GM12878 (cell line): ENCODE results near the gene GJA9. TPM values are rescaled to one million over a fixed set of nuclear protein-coding genes. Genes with fewer than 3 reads are reported as not detected.

ENCODE experiments used
- ATAC-seq: fragments of 200-7000 bp; cut with Tn5 transposase; 3 replicates; pipeline ENCODE4 v1.9.1; 2020; ENCODE audit warnings: mild to moderate bottlenecking, moderate library complexity
- BruUV-seq: library from RNA; stranded (reverse); fragments of 400-500 nt; replicated peaks from 2 replicates; lab custom pipeline; 2021; lab: Mats Ljungman, UMichigan
- CTCF ChIA-PET: fragments of 300-600 bp; sonication (Branson Sonifier 250); formaldehyde crosslinking; extraction: SDS; loops from one replicate; lab custom pipeline; 2021; ENCODE audit warnings: inconsistent platforms; lab: Yijun Ruan, JAX
- POLR2A ChIA-PET: fragments of 350-600 bp; formaldehyde crosslinking; extraction: SDS; loops from one replicate; lab custom pipeline; 2021; ENCODE audit warnings: inconsistent platforms; lab: Charles Lee
- RAD21 ChIA-PET: fragments of 300-600 bp; sonication (Branson Sonifier 250); formaldehyde crosslinking; loops from one replicate; lab custom pipeline; 2023; ENCODE audit warnings: antibody characterized with exemption; ENCODE audit not compliant: unreplicated experiment; lab: Charles Lee
- SMC1A ChIA-PET: fragments of 300-600 bp; sonication (Branson Sonifier 250); formaldehyde crosslinking; loops from one replicate; lab custom pipeline; 2023; ENCODE audit not compliant: unreplicated experiment, uncharacterized antibody; lab: Charles Lee
- DNase-seq: peaks from one replicate; pipeline ENCODE4 v3.0.0-alpha.2; 2011; ENCODE audit warnings: low read depth, low spot score
- FAIRE-seq: peaks from 3 replicates; lab custom pipeline; 2011; peaks lifted over from hg19 to GRCh38; lab: Jason Lieb, UNC
- H2AFZ ChIP-seq: 2 replicates; pipeline ENCODE4 v1.6.0; 2011; ENCODE audit warnings: low read depth, low read length, control low read depth; ENCODE audit not compliant: control insufficient read depth
- H3K27ac ChIP-seq: 2 replicates; pipeline ENCODE4 v1.5.1; 2011; ENCODE audit warnings: control low read depth; ENCODE audit not compliant: control insufficient read depth, insufficient read depth
- H3K27me3 ChIP-seq, 2 experiments: replicated peaks in 1 of 2; 2 replicates each; pipeline versions ENCODE4 v1.6.0 to v1.6.1; 2011; ENCODE audit warnings: low read length in 1 of 2; ENCODE audit not compliant: control insufficient read depth in 2 of 2, insufficient read depth in 2 of 2
- H3K36me3 ChIP-seq, 2 experiments: 2 replicates each; pipeline ENCODE4 v1.5.1; 2011; ENCODE audit warnings: low read length in 1 of 2; ENCODE audit not compliant: control insufficient read depth in 2 of 2, insufficient read depth in 2 of 2
- H3K4me1 ChIP-seq: 2 replicates; pipeline ENCODE4 v1.6.1; 2011; ENCODE audit warnings: mild to moderate bottlenecking, low read length, moderate library complexity, mixed read lengths; ENCODE audit not compliant: control insufficient read depth, insufficient read depth
- H3K4me2 ChIP-seq: 2 replicates; pipeline ENCODE4 v1.6.0; 2011; ENCODE audit warnings: control low read depth; ENCODE audit not compliant: control insufficient read depth, insufficient read depth
- H3K4me3 ChIP-seq: fragments of 200-600 bp; sonication (generic); 2 replicates; pipeline ENCODE4 v1.5.1; 2016
- H3K79me2 ChIP-seq: 2 replicates; pipeline ENCODE4 v1.6.0; 2011; ENCODE audit warnings: low read length; ENCODE audit not compliant: control insufficient read depth, insufficient read depth
- H3K9ac ChIP-seq: 2 replicates; pipeline ENCODE4 v1.8.0; 2011; ENCODE audit warnings: low read length, control low read depth, mixed read lengths; ENCODE audit not compliant: control insufficient read depth, insufficient read depth
- H3K9me3 ChIP-seq: replicated peaks from 3 replicates; pipeline ENCODE4 v1.5.1; 2011; ENCODE audit warnings: mild to moderate bottlenecking, low read length; ENCODE audit not compliant: control insufficient read depth, insufficient read depth
- H4K20me1 ChIP-seq: 2 replicates; pipeline ENCODE4 v1.6.0; 2011; ENCODE audit not compliant: control insufficient read depth, insufficient read depth
- ATF3 ChIP-seq: IDR thresholded peaks from 2 replicates; pipeline ENCODE4 v1.6.1; 2011; ENCODE audit warnings: low read depth, mild to moderate bottlenecking, low read length, moderate library complexity, borderline replicate concordance; ENCODE audit errors: extremely low read depth
- DPF2 ChIP-seq: fragments of 450-650 bp; IDR thresholded peaks from 2 replicates; pipeline ENCODE4 v1.6.1; 2017; ENCODE audit warnings: mild to moderate bottlenecking
- HCFC1 ChIP-seq: fragments of 150-350 bp; IDR thresholded peaks from 2 replicates; pipeline ENCODE4 v1.6.1; 2014; ENCODE audit warnings: low read length
- HSF1 ChIP-seq: fragments of 150-350 bp; IDR thresholded peaks from 2 replicates; pipeline ENCODE4 v1.6.1; 2014; ENCODE audit warnings: mild to moderate bottlenecking, low read depth, low read length
- IKZF1 ChIP-seq: fragments of 450-650 bp; conservative IDR thresholded peaks from 2 replicates; pipeline ENCODE4 v1.6.1; 2017; ENCODE audit warnings: antibody characterized with exemption, mild to moderate bottlenecking
- NFXL1 ChIP-seq: fragments of 450-650 bp; IDR thresholded peaks from 2 replicates; pipeline ENCODE4 v1.6.1; 2017; ENCODE audit warnings: antibody characterized with exemption, mild to moderate bottlenecking, borderline replicate concordance
- RAD51 ChIP-seq: fragments of 450-650 bp; IDR thresholded peaks from 2 replicates; pipeline ENCODE4 v1.6.1; 2016; ENCODE audit warnings: moderate library complexity, mild to moderate bottlenecking, inconsistent platforms
- RBBP5 ChIP-seq: fragments of 200-600 bp; sonication (generic); conservative IDR thresholded peaks from 2 replicates; pipeline ENCODE4 v1.6.1; 2016
- TCF12 ChIP-seq: IDR thresholded peaks from 2 replicates; pipeline ENCODE4 v1.6.1; 2011; ENCODE audit warnings: low read depth, mild to moderate bottlenecking, low read length
- YY1 ChIP-seq: IDR thresholded peaks from 2 replicates; pipeline ENCODE4 v1.6.1; 2011; ENCODE audit warnings: low read depth, mild to moderate bottlenecking, low read length
- WGBS: methylation state at CpG from one replicate; pipeline ENCODE4 v1.1.6; 2016; ENCODE audit warnings: low lambda C conversion rate; ENCODE audit not compliant: insufficient replicate concordance, insufficient coverage; ENCODE audit errors: missing lambda C conversion rate; 5-methylcytosine and 5-hydroxymethylcytosine counted together
- in situ Hi-C: fragments of 300-500 bp; cut with MboI; formaldehyde crosslinking; loops from 9 replicates; pipeline ENCODE4 v1.14.3; 2018; ENCODE audit warnings: mixed read lengths
- intact Hi-C: fragments of 100-400 bp; cut with micrococcal nuclease; formaldehyde crosslinking; loops from one replicate; pipeline ENCODE4 v1.14.2; 2022; ENCODE audit not compliant: unreplicated experiment
- polyA plus RNA-seq, 11 experiments: library from polyadenylated mRNA; depleted of rRNA in 4 of 11; unstranded in 6 of 11; stranded (reverse) in 5 of 11; fragments of >200 nt; fragmentation: Nextera tagmentation in 4 of 11; fragmentation: Illumina TruSeq in 1 of 11; extraction: Ambion mirVana in 4 of 11; extraction: Trizol in 1 of 11; gene quantifications; 1 replicate in 1 of 11; 2 replicates in 10 of 11; pipeline versions ENCODE4 v1.2.1 to v1.2.3, GENCODE V29; 2011 to 2016; ENCODE audit warnings: inconsistent platforms in 2 of 11, missing spikeins in 2 of 11, low read depth in 1 of 11
- total RNA-seq, 4 experiments: library from RNA; depleted of rRNA in 3 of 4; stranded (reverse); fragments of >200 nt in 3 of 4; fragmentation: Illumina TruSeq in 1 of 4; extraction: Trizol in 1 of 4; gene quantifications; 2 replicates each; pipeline versions ENCODE4 v1.2.1 to v1.2.3, GENCODE V29; 2013 to 2021
- TF ChIP-seq, protein P1 (sequence below): fragments of 450-650 bp; formaldehyde crosslinking; IDR thresholded peaks from 2 replicates; pipeline ENCODE4 v1.4.0; 2020; ENCODE audit warnings: mild to moderate bottlenecking, moderate library complexity
- TF ChIP-seq, protein P2 (sequence below): IDR thresholded peaks from 2 replicates; pipeline ENCODE4 v1.6.1; 2012; ENCODE audit warnings: improper control_type of control experiment, low read depth, low read length; ENCODE audit not compliant: insufficient replicate concordance

The GJA9 gene
- total and polyA plus RNA-seq, 10 of the 15 experiments (the other 5 are each of a cell fraction or from before 2014, with no cell fraction given) = 0.13 TPM; not detected in 9

DNA sequence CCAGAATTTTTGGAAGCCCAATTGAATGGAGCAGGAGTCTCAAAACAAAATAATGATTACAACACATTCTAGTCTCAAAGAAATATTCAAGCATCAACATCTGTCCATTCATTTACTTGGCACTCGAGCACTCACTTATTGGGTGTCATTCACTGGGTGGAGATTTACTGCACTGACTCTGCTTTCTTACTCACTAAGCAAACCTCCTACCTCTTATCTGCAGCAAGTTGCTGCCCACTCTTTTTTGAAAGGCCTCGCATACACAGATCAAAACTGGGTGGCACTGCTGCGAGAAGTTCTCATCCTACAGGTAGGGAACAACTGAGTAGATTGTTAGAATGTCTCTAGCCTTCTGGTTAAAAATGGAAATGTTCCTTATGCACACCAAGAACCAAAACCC, 42.2 kb upstream of the GJA9 start (continued):
- TF ChIP-seq, protein P1, sequence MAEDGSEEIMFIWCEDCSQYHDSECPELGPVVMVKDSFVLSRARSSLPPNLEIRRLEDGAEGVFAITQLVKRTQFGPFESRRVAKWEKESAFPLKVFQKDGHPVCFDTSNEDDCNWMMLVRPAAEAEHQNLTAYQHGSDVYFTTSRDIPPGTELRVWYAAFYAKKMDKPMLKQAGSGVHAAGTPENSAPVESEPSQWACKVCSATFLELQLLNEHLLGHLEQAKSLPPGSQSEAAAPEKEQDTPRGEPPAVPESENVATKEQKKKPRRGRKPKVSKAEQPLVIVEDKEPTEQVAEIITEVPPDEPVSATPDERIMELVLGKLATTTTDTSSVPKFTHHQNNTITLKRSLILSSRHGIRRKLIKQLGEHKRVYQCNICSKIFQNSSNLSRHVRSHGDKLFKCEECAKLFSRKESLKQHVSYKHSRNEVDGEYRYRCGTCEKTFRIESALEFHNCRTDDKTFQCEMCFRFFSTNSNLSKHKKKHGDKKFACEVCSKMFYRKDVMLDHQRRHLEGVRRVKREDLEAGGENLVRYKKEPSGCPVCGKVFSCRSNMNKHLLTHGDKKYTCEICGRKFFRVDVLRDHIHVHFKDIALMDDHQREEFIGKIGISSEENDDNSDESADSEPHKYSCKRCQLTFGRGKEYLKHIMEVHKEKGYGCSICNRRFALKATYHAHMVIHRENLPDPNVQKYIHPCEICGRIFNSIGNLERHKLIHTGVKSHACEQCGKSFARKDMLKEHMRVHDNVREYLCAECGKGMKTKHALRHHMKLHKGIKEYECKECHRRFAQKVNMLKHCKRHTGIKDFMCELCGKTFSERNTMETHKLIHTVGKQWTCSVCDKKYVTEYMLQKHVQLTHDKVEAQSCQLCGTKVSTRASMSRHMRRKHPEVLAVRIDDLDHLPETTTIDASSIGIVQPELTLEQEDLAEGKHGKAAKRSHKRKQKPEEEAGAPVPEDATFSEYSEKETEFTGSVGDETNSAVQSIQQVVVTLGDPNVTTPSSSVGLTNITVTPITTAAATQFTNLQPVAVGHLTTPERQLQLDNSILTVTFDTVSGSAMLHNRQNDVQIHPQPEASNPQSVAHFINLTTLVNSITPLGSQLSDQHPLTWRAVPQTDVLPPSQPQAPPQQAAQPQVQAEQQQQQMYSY (CRISPR knock-in tag) = no peak
- no peak for TF ChIP-seq HSF1
- no peak for TF ChIP-seq NFXL1
- no peak for TF ChIP-seq TCF12
- TF ChIP-seq, all 136 proteins: peak for 0

DNA sequence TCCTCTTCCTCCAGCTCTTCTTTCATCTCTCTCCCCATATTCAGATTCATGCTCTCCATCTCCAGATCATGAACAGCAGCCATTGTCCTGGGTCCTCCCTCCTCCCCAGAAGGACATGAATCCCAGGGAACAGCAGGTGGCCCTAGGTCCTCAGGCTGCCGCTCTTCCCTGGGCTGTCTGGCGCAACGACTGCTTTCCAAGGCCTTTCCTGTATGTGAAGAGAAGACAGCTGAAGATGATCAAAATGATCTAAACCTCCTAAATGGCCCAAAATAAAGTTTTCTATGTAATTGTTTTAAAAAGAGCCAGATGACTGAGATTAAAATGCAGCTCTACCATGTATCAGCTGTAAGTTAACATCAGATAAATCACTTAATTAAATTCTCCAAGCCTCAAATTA, 37.7 kb upstream of the GJA9 start:
- intact Hi-C loops = no loop called here
- no peaks in the 10 kb centered on the region for H3K79me2 ChIP-seq
- SMC1A ChIA-PET = no interaction called here
- in situ Hi-C loops = no loop called here
- whole genome bisulfite sequencing = 100% methylated on average over 3 of the region's 3 CpGs
- RAD21 ChIA-PET = no interaction called here
- CTCF ChIA-PET = interaction anchor here (1.3 to 1.6 kb wide), 2 partner anchors 11 to 173 kb away, joined by 3 to 4 read pairs; no protein-coding TSS in a partner anchor
- no peak overlapping the region for H3K4me3 ChIP-seq
- no TSS peak for BruUV-seq
- H3K4me1 ChIP-seq = no peaks in the 10 kb centered on the region
- no peak overlapping the region for H2AFZ ChIP-seq
- ATAC-seq (no peak), DNase-seq (no peak), FAIRE-seq (no peak)
- no peaks in the 10 kb centered on the region for H3K27me3 ChIP-seq
- H3K9ac ChIP-seq = no peak overlapping the region
- H3K4me2 ChIP-seq = no peak overlapping the region
- H3K27ac ChIP-seq = no peak overlapping the region
- no peaks in the 10 kb centered on the region for H3K9me3 ChIP-seq
- POLR2A ChIA-PET = interaction anchor here (0.5 to 0.6 kb wide), 2 partner anchors 71 to 479 kb away, joined by 4 read pairs; no protein-coding TSS in a partner anchor
- no peaks in the 10 kb centered on the region for H4K20me1 ChIP-seq
- no peaks in the 10 kb centered on the region for H3K36me3 ChIP-seq
- TF ChIP-seq, protein P2, sequence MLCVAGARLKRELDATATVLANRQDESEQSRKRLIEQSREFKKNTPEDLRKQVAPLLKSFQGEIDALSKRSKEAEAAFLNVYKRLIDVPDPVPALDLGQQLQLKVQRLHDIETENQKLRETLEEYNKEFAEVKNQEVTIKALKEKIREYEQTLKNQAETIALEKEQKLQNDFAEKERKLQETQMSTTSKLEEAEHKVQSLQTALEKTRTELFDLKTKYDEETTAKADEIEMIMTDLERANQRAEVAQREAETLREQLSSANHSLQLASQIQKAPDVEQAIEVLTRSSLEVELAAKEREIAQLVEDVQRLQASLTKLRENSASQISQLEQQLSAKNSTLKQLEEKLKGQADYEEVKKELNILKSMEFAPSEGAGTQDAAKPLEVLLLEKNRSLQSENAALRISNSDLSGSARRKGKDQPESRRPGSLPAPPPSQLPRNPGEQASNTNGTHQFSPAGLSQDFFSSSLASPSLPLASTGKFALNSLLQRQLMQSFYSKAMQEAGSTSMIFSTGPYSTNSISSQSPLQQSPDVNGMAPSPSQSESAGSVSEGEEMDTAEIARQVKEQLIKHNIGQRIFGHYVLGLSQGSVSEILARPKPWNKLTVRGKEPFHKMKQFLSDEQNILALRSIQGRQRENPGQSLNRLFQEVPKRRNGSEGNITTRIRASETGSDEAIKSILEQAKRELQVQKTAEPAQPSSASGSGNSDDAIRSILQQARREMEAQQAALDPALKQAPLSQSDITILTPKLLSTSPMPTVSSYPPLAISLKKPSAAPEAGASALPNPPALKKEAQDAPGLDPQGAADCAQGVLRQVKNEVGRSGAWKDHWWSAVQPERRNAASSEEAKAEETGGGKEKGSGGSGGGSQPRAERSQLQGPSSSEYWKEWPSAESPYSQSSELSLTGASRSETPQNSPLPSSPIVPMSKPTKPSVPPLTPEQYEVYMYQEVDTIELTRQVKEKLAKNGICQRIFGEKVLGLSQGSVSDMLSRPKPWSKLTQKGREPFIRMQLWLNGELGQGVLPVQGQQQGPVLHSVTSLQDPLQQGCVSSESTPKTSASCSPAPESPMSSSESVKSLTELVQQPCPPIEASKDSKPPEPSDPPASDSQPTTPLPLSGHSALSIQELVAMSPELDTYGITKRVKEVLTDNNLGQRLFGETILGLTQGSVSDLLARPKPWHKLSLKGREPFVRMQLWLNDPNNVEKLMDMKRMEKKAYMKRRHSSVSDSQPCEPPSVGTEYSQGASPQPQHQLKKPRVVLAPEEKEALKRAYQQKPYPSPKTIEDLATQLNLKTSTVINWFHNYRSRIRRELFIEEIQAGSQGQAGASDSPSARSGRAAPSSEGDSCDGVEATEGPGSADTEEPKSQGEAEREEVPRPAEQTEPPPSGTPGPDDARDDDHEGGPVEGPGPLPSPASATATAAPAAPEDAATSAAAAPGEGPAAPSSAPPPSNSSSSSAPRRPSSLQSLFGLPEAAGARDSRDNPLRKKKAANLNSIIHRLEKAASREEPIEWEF = no peak
- TF ChIP-seq YY1 (no peak), HCFC1 (no peak), RAD51 (no peak), DPF2 (no peak), RBBP5 (no peak), ATF3 (no peak), IKZF1 (no peak)
